H1 (cell line): Measurements from ENCODE around the gene ESR1. TPM values are rescaled to one million over a fixed set of nuclear protein-coding genes. Genes with fewer than 3 reads are reported as not detected.

Source experiments
- CTCF ChIA-PET: fragments of 300-600 bp; sonication (Branson Sonifier 250); formaldehyde crosslinking; loops from one replicate; lab custom pipeline; 2021; ENCODE audit not compliant: partially characterized antibody; lab: Charles Lee
- POLR2A ChIA-PET: fragments of 300-600 bp; sonication (Branson Sonifier 250); formaldehyde crosslinking; loops from one replicate; lab custom pipeline; 2021; ENCODE audit warnings: inconsistent platforms; ENCODE audit not compliant: partially characterized antibody; lab: Charles Lee
- DNase-seq, 2 experiments: peaks; one replicate each; pipeline versions ENCODE4 v3.0.0 to v3.0.0-alpha.2; 2010 to 2022; ENCODE audit warnings: low spot score in 2 of 2, low read depth in 1 of 2, mixed read lengths in 1 of 2
- FAIRE-seq: peaks from 2 replicates; lab custom pipeline; 2011; peaks lifted over from hg19 to GRCh38; lab: Jason Lieb, UNC
- H2AFZ ChIP-seq: 2 replicates; pipeline ENCODE4 v1.8.1; 2012; ENCODE audit warnings: low read length, inconsistent platforms
- H2AK5ac ChIP-seq: 2 replicates; pipeline ENCODE4 v1.6.1; 2013; ENCODE audit warnings: low read depth, low read length
- H2BK120ac ChIP-seq: replicated peaks from 2 replicates; pipeline ENCODE3; 2013; ENCODE audit warnings: low read depth, low read length, inconsistent platforms
- H2BK12ac ChIP-seq: 2 replicates; pipeline ENCODE4 v1.6.1; 2013; ENCODE audit warnings: low read depth, low read length
- H2BK15ac ChIP-seq: 2 replicates; pipeline ENCODE4 v1.6.1; 2013; ENCODE audit warnings: low read length
- H2BK20ac ChIP-seq: 2 replicates; pipeline ENCODE4 v1.6.1; 2013; ENCODE audit warnings: low read length
- H2BK5ac ChIP-seq: 2 replicates; pipeline ENCODE4 v1.6.1; 2013; ENCODE audit warnings: low read depth, low read length
- H3K14ac ChIP-seq: 2 replicates; pipeline ENCODE4 v1.6.1; 2013; ENCODE audit warnings: inconsistent platforms; ENCODE audit not compliant: insufficient read length
- H3K18ac ChIP-seq: 2 replicates; pipeline ENCODE4 v1.6.1; 2013; ENCODE audit warnings: low read length; ENCODE audit errors: extremely low read depth
- H3K23ac ChIP-seq: 2 replicates; pipeline ENCODE4 v1.6.1; 2013; ENCODE audit warnings: inconsistent platforms; ENCODE audit not compliant: insufficient read length
- H3K23me2 ChIP-seq: 2 replicates; pipeline ENCODE4 v1.6.1; 2013; ENCODE audit warnings: low read depth, low read length
- H3K27ac ChIP-seq: 2 replicates; pipeline ENCODE4 v1.6.1; 2011; ENCODE audit warnings: low read depth, low read length, inconsistent platforms
- H3K27me3 ChIP-seq, 4 experiments: replicated peaks in 1 of 4; 1 replicate in 1 of 4; 2 replicates in 3 of 4; pipeline versions ENCODE4 v1.6.1 to v1.8.1; 2011 to 2013; ENCODE audit warnings: low read length in 3 of 4, mild to moderate bottlenecking in 3 of 4, inconsistent platforms in 2 of 4, mixed read lengths in 2 of 4, moderate library complexity in 1 of 4; ENCODE audit not compliant: control insufficient read depth in 3 of 4, insufficient read depth in 3 of 4; ENCODE audit errors: extremely low read depth in 1 of 4
- H3K36me3 ChIP-seq, 4 experiments: 2 replicates each; pipeline versions ENCODE4 v1.6.1 to v1.8.1; 2011 to 2013; ENCODE audit warnings: mild to moderate bottlenecking in 4 of 4, low read length in 3 of 4, moderate library complexity in 2 of 4, control low read depth in 1 of 4, inconsistent platforms in 1 of 4; ENCODE audit not compliant: insufficient read depth in 4 of 4, control insufficient read depth in 2 of 4
- H3K4ac ChIP-seq: replicated peaks from 2 replicates; pipeline ENCODE3; 2013; ENCODE audit warnings: low read length, low read depth, mixed read lengths, inconsistent platforms; ENCODE audit not compliant: insufficient read length
- H3K4me1 ChIP-seq, 4 experiments: replicated peaks in 1 of 4; 1 replicate in 1 of 4; 2 replicates in 3 of 4; pipeline versions ENCODE4 v1.6.1 to v1.8.1; 2011 to 2013; ENCODE audit warnings: low read length in 3 of 4, inconsistent platforms in 2 of 4, mixed read lengths in 1 of 4; ENCODE audit not compliant: insufficient read depth in 4 of 4, control insufficient read depth in 3 of 4
- H3K4me2 ChIP-seq, 2 experiments: 2 replicates each; pipeline versions ENCODE4 v1.6.1 to v1.8.1; 2011 to 2013; ENCODE audit warnings: low read depth in 2 of 2, low read length in 2 of 2, control low read depth in 1 of 2, inconsistent platforms in 1 of 2, mild to moderate bottlenecking in 1 of 2; ENCODE audit not compliant: insufficient read depth in 1 of 2
- H3K4me3 ChIP-seq, 4 experiments: fragments of 200-600, 300-600 bp in 1 of 4; sonication (generic), shearing (Covaris generic), sonication (Bioruptor Twin) in 1 of 4; 2 replicates each; pipeline versions ENCODE4 v1.5.1 to v1.8.1; 2011 to 2016; ENCODE audit warnings: low read length in 4 of 4, low read depth in 3 of 4, control low read depth in 2 of 4, inconsistent platforms in 2 of 4, mild to moderate bottlenecking in 2 of 4, mixed read lengths in 1 of 4, moderate library complexity in 1 of 4; ENCODE audit not compliant: insufficient read depth in 2 of 4; ENCODE audit errors: extremely low read depth in 1 of 4
- H3K56ac ChIP-seq: replicated peaks from 2 replicates; pipeline ENCODE3; 2013; ENCODE audit warnings: low read depth, mild to moderate bottlenecking, mixed read lengths, low read length, inconsistent platforms; ENCODE audit not compliant: insufficient read length
- H3K79me1 ChIP-seq: 2 replicates; pipeline ENCODE4 v1.6.1; 2013; ENCODE audit warnings: low read depth, low read length, control low read depth
- H3K79me2 ChIP-seq, 2 experiments: 2 replicates each; pipeline versions ENCODE4 v1.6.1 to v1.8.1; 2012 to 2013; ENCODE audit warnings: low read length in 2 of 2, mild to moderate bottlenecking in 2 of 2, inconsistent platforms in 1 of 2; ENCODE audit not compliant: insufficient read depth in 2 of 2, control insufficient read depth in 1 of 2
- H3K9ac ChIP-seq, 4 experiments: replicated peaks in 1 of 4; 1 replicate in 1 of 4; 2 replicates in 3 of 4; pipeline versions ENCODE4 v1.6.1 to v1.8.1; 2011 to 2013; ENCODE audit warnings: low read depth in 3 of 4, low read length in 3 of 4, control low read depth in 2 of 4, mild to moderate bottlenecking in 2 of 4, moderate library complexity in 2 of 4, inconsistent platforms in 1 of 4; ENCODE audit errors: extremely low read depth in 1 of 4
- H3K9me3 ChIP-seq, 2 experiments: 2 replicates each; pipeline versions ENCODE4 v1.6.1 to v1.8.1; 2012 to 2013; ENCODE audit warnings: mild to moderate bottlenecking in 2 of 2, moderate library complexity in 2 of 2, control low read depth in 1 of 2, inconsistent platforms in 1 of 2, low read depth in 1 of 2, low read length in 1 of 2, mixed read lengths in 1 of 2; ENCODE audit not compliant: insufficient read depth in 2 of 2
- H4K20me1 ChIP-seq, 2 experiments: replicated peaks in 1 of 2; 2 replicates each; pipeline versions ENCODE3 to v1.8.1; 2011 to 2013; ENCODE audit warnings: inconsistent platforms in 2 of 2, low read length in 2 of 2, mild to moderate bottlenecking in 1 of 2; ENCODE audit not compliant: insufficient read depth in 2 of 2, control insufficient read depth in 1 of 2
- H4K5ac ChIP-seq: 2 replicates; pipeline ENCODE4 v1.6.1; 2013; ENCODE audit warnings: low read length, low read depth, mixed read lengths, inconsistent platforms; ENCODE audit not compliant: insufficient read length
- H4K8ac ChIP-seq: 2 replicates; pipeline ENCODE4 v1.8.0; 2013; ENCODE audit warnings: mild to moderate bottlenecking, moderate library complexity, low read length, inconsistent platforms; ENCODE audit not compliant: insufficient read depth; ENCODE audit errors: extremely low read depth
- H4K91ac ChIP-seq: replicated peaks from 2 replicates; pipeline ENCODE3; 2013; ENCODE audit warnings: low read length, mixed read lengths, inconsistent platforms; ENCODE audit not compliant: insufficient read length
- CHD2 ChIP-seq: IDR thresholded peaks from 2 replicates; pipeline ENCODE4 v1.6.1; 2012; ENCODE audit warnings: low read length, improper control_type of control experiment
- EZH2 ChIP-seq: fragments of 200-600 bp; sonication (generic); IDR thresholded peaks from 2 replicates; pipeline ENCODE4 v1.7.1; 2012; ENCODE audit warnings: low read depth, mild to moderate bottlenecking, moderate library complexity, low read length, inconsistent platforms; ENCODE audit not compliant: severe bottlenecking
- JUN ChIP-seq: IDR thresholded peaks from 2 replicates; pipeline ENCODE4 v1.6.1; 2011; ENCODE audit warnings: low read depth, mild to moderate bottlenecking, improper control_type of control experiment, low read length
- RAD21 ChIP-seq, 2 experiments: IDR thresholded peaks in 1 of 2; conservative IDR thresholded peaks in 1 of 2; 2 replicates each; pipeline ENCODE4 v1.6.1; 2011; ENCODE audit warnings: low read depth in 2 of 2, low read length in 2 of 2, improper control_type of control experiment in 1 of 2, inconsistent platforms in 1 of 2, mild to moderate bottlenecking in 1 of 2, moderate library complexity in 1 of 2
- SIN3A ChIP-seq, 2 experiments: IDR thresholded peaks in 1 of 2; conservative IDR thresholded peaks in 1 of 2; 2 replicates each; pipeline ENCODE4 v1.6.1; 2011 to 2012; ENCODE audit warnings: low read length in 2 of 2, improper control_type of control experiment in 1 of 2, low read depth in 1 of 2, mild to moderate bottlenecking in 1 of 2
- TAF7 ChIP-seq: optimal IDR thresholded peaks from 2 replicates; pipeline ENCODE3; 2011; ENCODE audit warnings: low read depth, mild to moderate bottlenecking, inconsistent platforms, low read length, moderate library complexity, borderline replicate concordance
- YY1 ChIP-seq: IDR thresholded peaks from 2 replicates; pipeline ENCODE4 v1.6.1; 2011; ENCODE audit warnings: low read depth, mild to moderate bottlenecking, low read length
- ZNF274 ChIP-seq: IDR thresholded peaks from 2 replicates; pipeline ENCODE4 v1.7.0; 2012; ENCODE audit warnings: low read length, borderline replicate concordance; ENCODE audit errors: extremely low read depth
- WGBS, 2 experiments: shearing (Covaris generic) in 1 of 2; methylation state at CpG; one replicate each; pipeline versions ENCODE4 v1.1.6 to v1.1.7; 2013 to 2015; ENCODE audit warnings: low lambda C conversion rate in 2 of 2, mixed read lengths in 2 of 2, inconsistent platforms in 1 of 2, low coverage in 1 of 2, missing lambda C conversion rate in 1 of 2; ENCODE audit not compliant: insufficient replicate concordance in 2 of 2, insufficient coverage in 1 of 2, insufficient read length in 1 of 2; ENCODE audit errors: extremely low coverage in 1 of 2, missing lambda C conversion rate in 1 of 2; 5-methylcytosine and 5-hydroxymethylcytosine counted together
- polyA plus RNA-seq, 7 experiments: library from polyadenylated mRNA; depleted of rRNA in 3 of 7; stranded (reverse) in 5 of 7; unstranded in 2 of 7; fragments of >200 nt in 5 of 7; fragments of 200-250 nt in 2 of 7; gene quantifications; 1 replicate in 5 of 7; 2 replicates in 1 of 7; 4 replicates in 1 of 7; pipeline versions ENCODE4 v1.2.1 to v1.2.3, GENCODE V29; 2011 to 2013; ENCODE audit warnings: missing spikeins in 2 of 7, mixed read lengths in 2 of 7
- total RNA-seq: library from RNA; stranded (reverse); fragmentation: NEBNext Ultra II Directional; extraction: Animal tissue kit (Norgen Biotek cat#: 25700); gene quantifications from 2 replicates; pipeline ENCODE4 v1.2.1, GENCODE V29; 2021

Gene ESR1
- total and polyA plus RNA-seq, 2 of the 8 experiments (the other 6 are each of a cell fraction or from before 2014, with no cell fraction given): 0.03 to 0.17 TPM

DNA sequence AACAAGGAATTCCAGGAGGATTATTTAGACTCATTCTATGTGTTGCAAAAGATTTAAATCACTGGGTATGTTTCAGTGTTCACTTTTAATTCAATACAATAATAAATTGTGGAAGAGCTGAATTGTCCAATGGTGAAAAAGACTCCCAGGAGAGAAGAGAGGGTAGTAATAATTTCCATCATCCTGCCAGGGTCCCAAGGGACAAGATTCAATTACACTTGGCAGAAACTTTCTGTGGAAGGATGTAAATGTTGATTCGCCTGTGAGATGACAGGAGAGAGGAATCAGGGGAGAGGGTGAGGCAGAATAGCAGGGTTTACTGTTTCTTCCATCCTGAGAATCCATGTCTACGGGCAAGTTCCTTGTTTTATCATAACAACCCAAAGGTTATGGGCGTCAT lies 342.7 kb downstream of the ESR1 start:
- H4K8ac ChIP-seq: no peak overlapping the region
- no peak overlapping the region for H2BK20ac ChIP-seq
- no peak overlapping the region for H2AFZ ChIP-seq
- no peak overlapping the region for H3K4ac ChIP-seq
- TF ChIP-seq SIN3A (conservative IDR thresholded peaks at IDR 0.05 in 1 of 2, IDR thresholded peaks at IDR 0.05 in 1 of 2; ENCODE audit: low read depth in 1 of 2, low read length in 2 of 2): no peak
- TF ChIP-seq JUN: no peak
- TF ChIP-seq TAF7: no peak
- TF ChIP-seq YY1: no peak
- no peak for TF ChIP-seq ZNF274
- TF ChIP-seq CHD2: no peak
- no peak for TF ChIP-seq RAD21 (IDR thresholded peaks at IDR 0.05 in 1 of 2, conservative IDR thresholded peaks at IDR 0.05 in 1 of 2; ENCODE audit: low read depth in 2 of 2, low read length in 2 of 2)
- TF ChIP-seq EZH2: no peak
- TF ChIP-seq, all 59 proteins: peak for 0
- no peaks in the 10 kb centered on the region for H4K20me1 ChIP-seq
- WGBS, 2 experiments: 85% methylated on average over 3 of the region's 3 CpGs; no CpG with 5 or more reads in 1 of the 2 experiments
- no peak overlapping the region for H3K4me3 ChIP-seq
- FAIRE-seq (no peak), DNase-seq (no peak)
- no peaks in the 10 kb centered on the region for H3K9me3 ChIP-seq
- no peak overlapping the region for H3K9ac ChIP-seq
- no peaks in the 10 kb centered on the region for H3K79me1 ChIP-seq
- H3K4me2 ChIP-seq: no peak overlapping the region
- no peak overlapping the region for H3K18ac ChIP-seq
- H3K27me3 ChIP-seq: no peaks in the 10 kb centered on the region
- no peaks in the 10 kb centered on the region for H3K4me1 ChIP-seq
- H2BK5ac ChIP-seq: no peak overlapping the region
- ChIA-PET POLR2A (no interaction called here), CTCF (interaction anchor here (0.8 kb wide), 1 partner anchor 31 kb away, joined by 3 read pairs; no protein-coding TSS in a partner anchor)
- no peak overlapping the region for H3K56ac ChIP-seq
- no peak overlapping the region for H4K91ac ChIP-seq
- H2AK5ac ChIP-seq: no peak overlapping the region
- no peak overlapping the region for H3K27ac ChIP-seq
- H2BK120ac ChIP-seq: no peak overlapping the region
- no peak overlapping the region for H3K23ac ChIP-seq
- H4K5ac ChIP-seq: no peak overlapping the region
- no peak overlapping the region for H2BK15ac ChIP-seq
- H3K36me3 ChIP-seq: no peaks in the 10 kb centered on the region
- H3K23me2 ChIP-seq: no peaks in the 10 kb centered on the region
- no peak overlapping the region for H2BK12ac ChIP-seq
- H3K14ac ChIP-seq: no peak overlapping the region
- no peaks in the 10 kb centered on the region for H3K79me2 ChIP-seq
